ENCODE data around the gene PITPNC1. TPM values are rescaled to one million over a fixed set of nuclear protein-coding genes. Genes with fewer than 3 reads are reported as not detected.

PITPNC1 gene
- total RNA-seq, 1 donor from 2014 or later, result 40.3 TPM

- Mint-ChIP-seq H3K27ac (ENCODE audit: unreplicated experiment) (no peak overlapping the region), H3K36me3 (ENCODE audit: unreplicated experiment) (peaks cover 8% of the 10 kb centered on the region), H3K9me3 (ENCODE audit: unreplicated experiment) (no peaks in the 10 kb centered on the region), H3K4me1 (ENCODE audit: low read depth, unreplicated experiment) (no peaks in the 10 kb centered on the region), H3K4me3 (ENCODE audit: unreplicated experiment) (no peak overlapping the region), H3K27me3 (ENCODE audit: unreplicated experiment) (no peaks in the 10 kb centered on the region)
- no peak for TF ChIP-seq CTCF (IDR thresholded peaks at IDR 0.05; ENCODE audit: partially characterized antibody, unreplicated experiment)
- no peak for DNase-seq
These were observed 180.2 kb downstream of the PITPNC1 start for GRCh38 chr17:67557052-67557845.

GRCh38 chr17:67557921-67558320 is 180.8 kb downstream of the PITPNC1 start:
- no peak for DNase-seq
- TF ChIP-seq CTCF (IDR thresholded peaks at IDR 0.05; ENCODE audit: partially characterized antibody, unreplicated experiment), result no peak
- H3K9me3 Mint-ChIP-seq (ENCODE audit: unreplicated experiment), result no peaks in the 10 kb centered on the region
- H3K36me3 Mint-ChIP-seq (ENCODE audit: unreplicated experiment), result peaks cover 8% of the 10 kb centered on the region
- no peaks in the 10 kb centered on the region for H3K27me3 Mint-ChIP-seq (ENCODE audit: unreplicated experiment)
- H3K4me3 Mint-ChIP-seq (ENCODE audit: unreplicated experiment), result no peak overlapping the region
- H3K27ac Mint-ChIP-seq (ENCODE audit: unreplicated experiment), result no peak overlapping the region
- H3K4me1 Mint-ChIP-seq (ENCODE audit: low read depth, unreplicated experiment), result no peaks in the 10 kb centered on the region

GRCh38 chr17:67558740-67559380 is 181.8 kb downstream of the PITPNC1 start:
- no peak overlapping the region for H3K27ac Mint-ChIP-seq (ENCODE audit: unreplicated experiment)
- TF ChIP-seq CTCF (IDR thresholded peaks at IDR 0.05; ENCODE audit: partially characterized antibody, unreplicated experiment), result no peak
- DNase-seq, result no peak
- H3K9me3 Mint-ChIP-seq (ENCODE audit: unreplicated experiment), result no peaks in the 10 kb centered on the region
- peaks cover 8% of the 10 kb centered on the region for H3K36me3 Mint-ChIP-seq (ENCODE audit: unreplicated experiment)
- H3K4me1 Mint-ChIP-seq (ENCODE audit: low read depth, unreplicated experiment), result no peaks in the 10 kb centered on the region
- H3K27me3 Mint-ChIP-seq (ENCODE audit: unreplicated experiment), result no peaks in the 10 kb centered on the region
- H3K4me3 Mint-ChIP-seq (ENCODE audit: unreplicated experiment), result no peak overlapping the region

GRCh38 chr17:67559381-67559966 is 182.4 kb downstream of the PITPNC1 start:
- Mint-ChIP-seq H3K27ac (ENCODE audit: unreplicated experiment) (no peak overlapping the region), H3K36me3 (ENCODE audit: unreplicated experiment) (peaks cover 8% of the 10 kb centered on the region), H3K4me3 (ENCODE audit: unreplicated experiment) (no peak overlapping the region), H3K9me3 (ENCODE audit: unreplicated experiment) (no peaks in the 10 kb centered on the region), H3K27me3 (ENCODE audit: unreplicated experiment) (no peaks in the 10 kb centered on the region), H3K4me1 (ENCODE audit: low read depth, unreplicated experiment) (no peaks in the 10 kb centered on the region)
- no peak for DNase-seq
- TF ChIP-seq CTCF (IDR thresholded peaks at IDR 0.05; ENCODE audit: partially characterized antibody, unreplicated experiment), result no peak

GRCh38 chr17:67562005-67562404 is 184.9 kb downstream of the PITPNC1 start:
- H3K27ac Mint-ChIP-seq (ENCODE audit: unreplicated experiment), result no peak overlapping the region
- H3K4me3 Mint-ChIP-seq (ENCODE audit: unreplicated experiment), result no peak overlapping the region
- H3K27me3 Mint-ChIP-seq (ENCODE audit: unreplicated experiment), result no peaks in the 10 kb centered on the region
- H3K4me1 Mint-ChIP-seq (ENCODE audit: low read depth, unreplicated experiment), result no peaks in the 10 kb centered on the region
- no peaks in the 10 kb centered on the region for H3K36me3 Mint-ChIP-seq (ENCODE audit: unreplicated experiment)
- DNase-seq, result no peak
- H3K9me3 Mint-ChIP-seq (ENCODE audit: unreplicated experiment), result no peaks in the 10 kb centered on the region
- TF ChIP-seq CTCF (IDR thresholded peaks at IDR 0.05; ENCODE audit: partially characterized antibody, unreplicated experiment), result no peak
